HEK293 (cell line): ENCODE data around the gene CD68.
A peak's percentile ranks its signal among the peaks of the same experiment; 100 is the strongest.

ENCODE experiments used
- HOXA7 ChIP-seq: sonication (generic); formaldehyde crosslinking; IDR thresholded peaks from 2 replicates; pipeline ENCODE4 v1.8.1; 2022; ENCODE audit warnings: missing genetic modification reagents, borderline replicate concordance
- KLF16 ChIP-seq: fragments of 450-650 bp; formaldehyde crosslinking; IDR thresholded peaks from 2 replicates; pipeline ENCODE4 v1.5.1; 2017; ENCODE audit warnings: missing biosample characterization, missing genetic modification characterization
- KLF9 ChIP-seq: fragments of 450-650 bp; formaldehyde crosslinking; IDR thresholded peaks from 2 replicates; pipeline ENCODE4 v1.5.1; 2016; ENCODE audit warnings: missing biosample characterization, missing genetic modification characterization, low read depth
- MEIS1 ChIP-seq: sonication (generic); formaldehyde crosslinking; IDR thresholded peaks from 2 replicates; pipeline ENCODE4 v1.8.1; 2022; ENCODE audit warnings: missing genetic modification reagents, mild to moderate bottlenecking, borderline replicate concordance
- PRDM4 ChIP-seq: fragments of 450-650 bp; formaldehyde crosslinking; IDR thresholded peaks from 2 replicates; pipeline ENCODE4 v1.5.1; 2017; ENCODE audit warnings: missing biosample characterization, missing genetic modification characterization
- REPIN1 ChIP-seq: fragments of 450-650 bp; formaldehyde crosslinking; IDR thresholded peaks from 2 replicates; pipeline ENCODE4 v1.5.1; 2017; ENCODE audit warnings: missing biosample characterization, missing genetic modification characterization, low read depth
- TCF7L2 ChIP-seq: IDR thresholded peaks from 2 replicates; pipeline ENCODE4 v1.6.1; 2011; ENCODE audit warnings: low read depth, mild to moderate bottlenecking, inconsistent platforms, low read length, moderate library complexity, borderline replicate concordance
- ZBTB17 ChIP-seq: fragments of 450-650 bp; formaldehyde crosslinking; IDR thresholded peaks from 2 replicates; pipeline ENCODE4 v1.5.1; 2016; ENCODE audit warnings: missing biosample characterization, missing genetic modification characterization
- ZBTB26 ChIP-seq: fragments of 450-650 bp; formaldehyde crosslinking; optimal IDR thresholded peaks from 2 replicates; pipeline ENCODE3; 2016; ENCODE audit warnings: missing biosample characterization, mild to moderate bottlenecking, missing genetic modification characterization
- ZFP3 ChIP-seq: fragments of 450-650 bp; formaldehyde crosslinking; IDR thresholded peaks from 2 replicates; pipeline ENCODE4 v1.5.1; 2016; ENCODE audit warnings: low read depth, missing biosample characterization, missing genetic modification characterization
- ZNF112 ChIP-seq: fragments of 450-650 bp; formaldehyde crosslinking; IDR thresholded peaks from 2 replicates; pipeline ENCODE4 v1.5.0; 2017; ENCODE audit warnings: missing biosample characterization, missing genetic modification characterization
- ZNF211 ChIP-seq: fragments of 450-650 bp; formaldehyde crosslinking; IDR thresholded peaks from 2 replicates; pipeline ENCODE4 v1.5.1; 2016; ENCODE audit warnings: low read depth, missing biosample characterization, missing genetic modification characterization
- ZNF324 ChIP-seq: fragments of 450-650 bp; formaldehyde crosslinking; IDR thresholded peaks from 2 replicates; pipeline ENCODE4 v1.5.1; 2016; ENCODE audit warnings: missing biosample characterization, missing genetic modification characterization
- ZNF394 ChIP-seq: fragments of 450-650 bp; formaldehyde crosslinking; IDR thresholded peaks from 2 replicates; pipeline ENCODE4 v1.5.1; 2016; ENCODE audit warnings: missing biosample characterization, missing genetic modification characterization, mild to moderate bottlenecking, moderate library complexity, borderline replicate concordance
- ZNF398 ChIP-seq: fragments of 450-650 bp; formaldehyde crosslinking; IDR thresholded peaks from 2 replicates; pipeline ENCODE4 v1.5.1; 2017; ENCODE audit warnings: missing biosample characterization, missing genetic modification characterization
- ZNF423 ChIP-seq: fragments of 450-650 bp; formaldehyde crosslinking; IDR thresholded peaks from 2 replicates; pipeline ENCODE4 v1.5.1; 2016; ENCODE audit warnings: missing biosample characterization, missing genetic modification characterization
- ZNF433 ChIP-seq: fragments of 450-650 bp; formaldehyde crosslinking; IDR thresholded peaks from 2 replicates; pipeline ENCODE4 v1.5.1; 2016; ENCODE audit warnings: missing biosample characterization, missing genetic modification characterization, low read depth
- ZNF48 ChIP-seq: fragments of 450-650 bp; formaldehyde crosslinking; IDR thresholded peaks from 2 replicates; pipeline ENCODE4 v1.5.1; 2016; ENCODE audit warnings: missing biosample characterization, missing genetic modification characterization
- ZNF514 ChIP-seq: fragments of 450-650 bp; formaldehyde crosslinking; IDR thresholded peaks from 2 replicates; pipeline ENCODE4 v1.5.1; 2016; ENCODE audit warnings: missing biosample characterization, missing genetic modification characterization
- ZNF530 ChIP-seq: fragments of 450-650 bp; formaldehyde crosslinking; IDR thresholded peaks from 2 replicates; pipeline ENCODE4 v1.5.1; 2016; ENCODE audit warnings: low read depth, missing biosample characterization, missing genetic modification characterization
- ZNF558 ChIP-seq: fragments of 450-650 bp; formaldehyde crosslinking; IDR thresholded peaks from 2 replicates; pipeline ENCODE4 v1.5.1; 2016; ENCODE audit warnings: missing biosample characterization, missing genetic modification characterization
- ZNF610 ChIP-seq: fragments of 450-650 bp; formaldehyde crosslinking; IDR thresholded peaks from 2 replicates; pipeline ENCODE4 v1.5.1; 2016; ENCODE audit warnings: missing biosample characterization, missing genetic modification characterization, borderline replicate concordance
- ZNF621 ChIP-seq: fragments of 450-650 bp; formaldehyde crosslinking; IDR thresholded peaks from 2 replicates; pipeline ENCODE4 v1.5.1; 2017; ENCODE audit warnings: missing biosample characterization, missing genetic modification characterization
- ZNF701 ChIP-seq: fragments of 450-650 bp; formaldehyde crosslinking; IDR thresholded peaks from 2 replicates; pipeline ENCODE4 v1.5.1; 2016; ENCODE audit warnings: missing biosample characterization, missing genetic modification characterization
- ZSCAN30 ChIP-seq: fragments of 450-650 bp; IDR thresholded peaks from 2 replicates; pipeline ENCODE4 v1.5.1; 2018; ENCODE audit warnings: missing biosample characterization, mild to moderate bottlenecking, missing genetic modification characterization, moderate library complexity
- TF ChIP-seq, protein P1 (sequence below): fragments of 450-650 bp; formaldehyde crosslinking; IDR thresholded peaks from 2 replicates; pipeline ENCODE4 v1.5.1; 2016; ENCODE audit warnings: missing biosample characterization, missing genetic modification characterization
- TF ChIP-seq, protein P2 (sequence below): fragments of 450-650 bp; formaldehyde crosslinking; IDR thresholded peaks from 2 replicates; pipeline ENCODE4 v1.5.1; 2016; ENCODE audit warnings: missing biosample characterization, missing genetic modification characterization
- TF ChIP-seq, protein P3 (sequence below): fragments of 450-650 bp; formaldehyde crosslinking; IDR thresholded peaks from 2 replicates; pipeline ENCODE4 v1.5.1; 2016; ENCODE audit warnings: missing biosample characterization, missing genetic modification characterization
- TF ChIP-seq, protein P4 (sequence below): sonication (generic); formaldehyde crosslinking; IDR thresholded peaks from 2 replicates; pipeline ENCODE4 v1.8.1; 2022; ENCODE audit warnings: mild to moderate bottlenecking, moderate library complexity, missing genetic modification reagents

The CD68 gene

GRCh38 chr17:7586673-7587419 lies 7.4 kb downstream of the CD68 start (continued):
- TF ChIP-seq ZNF394 (tag by site-specific recombination), result peak; percentile 36; the same call in 1 of the 2 replicates
- TF ChIP-seq KLF9 (tag by site-specific recombination), result no peak
- TF ChIP-seq HOXA7, result no peak
- TF ChIP-seq PRDM4, result no peak
- TF ChIP-seq ZSCAN30 (tag by site-specific recombination), result no peak
- TF ChIP-seq ZNF211, result no peak
- no peak for TF ChIP-seq KLF16
- TF ChIP-seq ZNF433, result no peak
- TF ChIP-seq TCF7L2, result no peak
- peak; percentile 82 for TF ChIP-seq ZBTB17 (tag by site-specific recombination)
- TF ChIP-seq ZNF558 (tag by site-specific recombination), result no peak
- TF ChIP-seq, protein P1, sequence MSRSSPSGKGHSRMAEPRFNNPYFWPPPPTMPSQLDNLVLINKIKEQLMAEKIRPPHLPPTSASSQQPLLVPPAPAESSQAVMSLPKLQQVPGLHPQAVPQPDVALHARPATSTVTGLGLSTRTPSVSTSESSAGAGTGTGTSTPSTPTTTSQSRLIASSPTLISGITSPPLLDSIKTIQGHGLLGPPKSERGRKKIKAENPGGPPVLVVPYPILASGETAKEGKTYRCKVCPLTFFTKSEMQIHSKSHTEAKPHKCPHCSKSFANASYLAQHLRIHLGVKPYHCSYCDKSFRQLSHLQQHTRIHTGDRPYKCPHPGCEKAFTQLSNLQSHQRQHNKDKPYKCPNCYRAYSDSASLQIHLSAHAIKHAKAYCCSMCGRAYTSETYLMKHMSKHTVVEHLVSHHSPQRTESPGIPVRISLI (tag by site-specific recombination), result no peak
- no peak for TF ChIP-seq ZFP3 (tag by site-specific recombination)
- TF ChIP-seq ZNF610 (tag by site-specific recombination), result no peak
- TF ChIP-seq ZNF514 (tag by site-specific recombination), result no peak
- TF ChIP-seq, protein P2, sequence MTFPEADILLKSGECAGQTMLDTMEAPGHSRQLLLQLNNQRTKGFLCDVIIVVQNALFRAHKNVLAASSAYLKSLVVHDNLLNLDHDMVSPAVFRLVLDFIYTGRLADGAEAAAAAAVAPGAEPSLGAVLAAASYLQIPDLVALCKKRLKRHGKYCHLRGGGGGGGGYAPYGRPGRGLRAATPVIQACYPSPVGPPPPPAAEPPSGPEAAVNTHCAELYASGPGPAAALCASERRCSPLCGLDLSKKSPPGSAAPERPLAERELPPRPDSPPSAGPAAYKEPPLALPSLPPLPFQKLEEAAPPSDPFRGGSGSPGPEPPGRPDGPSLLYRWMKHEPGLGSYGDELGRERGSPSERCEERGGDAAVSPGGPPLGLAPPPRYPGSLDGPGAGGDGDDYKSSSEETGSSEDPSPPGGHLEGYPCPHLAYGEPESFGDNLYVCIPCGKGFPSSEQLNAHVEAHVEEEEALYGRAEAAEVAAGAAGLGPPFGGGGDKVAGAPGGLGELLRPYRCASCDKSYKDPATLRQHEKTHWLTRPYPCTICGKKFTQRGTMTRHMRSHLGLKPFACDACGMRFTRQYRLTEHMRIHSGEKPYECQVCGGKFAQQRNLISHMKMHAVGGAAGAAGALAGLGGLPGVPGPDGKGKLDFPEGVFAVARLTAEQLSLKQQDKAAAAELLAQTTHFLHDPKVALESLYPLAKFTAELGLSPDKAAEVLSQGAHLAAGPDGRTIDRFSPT (tag by site-specific recombination), result no peak
- TF ChIP-seq ZNF530 (tag by site-specific recombination), result no peak
- no peak for TF ChIP-seq ZNF398 (tag by site-specific recombination)
- 0 out of 2 replicates have a peak, but pooled peaks have one; percentile 32 for TF ChIP-seq ZNF423 (tag by site-specific recombination)
- TF ChIP-seq ZBTB26, result no peak
- no peak for TF ChIP-seq ZNF621 (tag by site-specific recombination)
- TF ChIP-seq ZNF701 (tag by site-specific recombination), result no peak
- TF ChIP-seq ZNF48, result no peak
- no peak for TF ChIP-seq ZNF112 (tag by site-specific recombination)
- TF ChIP-seq ZNF324 (tag by site-specific recombination), result no peak
- no peak for TF ChIP-seq MEIS1 (CRISPR knock-in tag)
- TF ChIP-seq REPIN1 (tag by site-specific recombination), result no peak
- TF ChIP-seq, protein P3, sequence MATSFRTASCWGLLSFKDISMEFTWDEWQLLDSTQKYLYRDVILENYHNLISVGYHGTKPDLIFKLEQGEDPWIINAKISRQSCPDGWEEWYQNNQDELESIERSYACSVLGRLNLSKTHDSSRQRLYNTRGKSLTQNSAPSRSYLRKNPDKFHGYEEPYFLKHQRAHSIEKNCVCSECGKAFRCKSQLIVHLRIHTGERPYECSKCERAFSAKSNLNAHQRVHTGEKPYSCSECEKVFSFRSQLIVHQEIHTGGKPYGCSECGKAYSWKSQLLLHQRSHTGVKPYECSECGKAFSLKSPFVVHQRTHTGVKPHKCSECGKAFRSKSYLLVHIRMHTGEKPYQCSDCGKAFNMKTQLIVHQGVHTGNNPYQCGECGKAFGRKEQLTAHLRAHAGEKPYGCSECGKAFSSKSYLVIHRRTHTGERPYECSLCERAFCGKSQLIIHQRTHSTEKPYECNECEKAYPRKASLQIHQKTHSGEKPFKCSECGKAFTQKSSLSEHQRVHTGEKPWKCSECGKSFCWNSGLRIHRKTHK (tag by site-specific recombination), result no peak
- TF ChIP-seq, protein P4, sequence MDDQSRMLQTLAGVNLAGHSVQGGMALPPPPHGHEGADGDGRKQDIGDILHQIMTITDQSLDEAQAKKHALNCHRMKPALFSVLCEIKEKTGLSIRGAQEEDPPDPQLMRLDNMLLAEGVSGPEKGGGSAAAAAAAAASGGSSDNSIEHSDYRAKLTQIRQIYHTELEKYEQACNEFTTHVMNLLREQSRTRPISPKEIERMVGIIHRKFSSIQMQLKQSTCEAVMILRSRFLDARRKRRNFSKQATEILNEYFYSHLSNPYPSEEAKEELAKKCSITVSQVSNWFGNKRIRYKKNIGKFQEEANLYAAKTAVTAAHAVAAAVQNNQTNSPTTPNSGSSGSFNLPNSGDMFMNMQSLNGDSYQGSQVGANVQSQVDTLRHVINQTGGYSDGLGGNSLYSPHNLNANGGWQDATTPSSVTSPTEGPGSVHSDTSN (CRISPR knock-in tag), result no peak
